HEK293 (cell line): ENCODE results near the gene GNAQ.
A peak's percentile ranks its signal among the peaks of the same experiment; 100 is the strongest.

ENCODE experiments used
- CTCF ChIA-PET: fragments of 350-600 bp; formaldehyde crosslinking; extraction: SDS; loops from one replicate; lab custom pipeline; 2021; ENCODE audit warnings: antibody characterized with exemption; lab: Yijun Ruan, JAX
- POLR2A ChIA-PET: fragments of 300-600 bp; formaldehyde crosslinking; extraction: SDS; loops from one replicate; lab custom pipeline; 2020; ENCODE audit warnings: antibody characterized with exemption, inconsistent platforms; lab: Yijun Ruan, JAX
- H3K27ac ChIP-seq: fragments of 200-500 bp; sonication (Bioruptor generic); 2 replicates; pipeline ENCODE4 v1.5.1; 2014; ENCODE audit warnings: low read depth, low read length, control low read depth, inconsistent platforms; ENCODE audit errors: extremely low read depth
- H3K36me3 ChIP-seq, 2 experiments: fragments of 200-500 bp in 1 of 2; sonication (Bioruptor generic) in 1 of 2; 1 replicate in 1 of 2; 2 replicates in 1 of 2; pipeline ENCODE4 v1.5.1; 2014 to 2017; ENCODE audit warnings: inconsistent platforms in 2 of 2, low read length in 2 of 2; ENCODE audit not compliant: control insufficient read depth in 2 of 2, insufficient read depth in 1 of 2
- H3K4me1 ChIP-seq: fragments of 200-500 bp; sonication (Bioruptor generic); 2 replicates; pipeline ENCODE4 v1.5.1; 2014; ENCODE audit warnings: mild to moderate bottlenecking, low read length, inconsistent platforms; ENCODE audit not compliant: control insufficient read depth, insufficient read depth
- H3K4me3 ChIP-seq: 2 replicates; pipeline ENCODE4 v1.5.1; 2011; ENCODE audit warnings: low read depth, mild to moderate bottlenecking, control low read depth, low read length, moderate library complexity
- H3K9me3 ChIP-seq: fragments of 200-500 bp; sonication (Bioruptor generic); 2 replicates; pipeline ENCODE4 v1.5.1; 2014; ENCODE audit warnings: low read depth, low read length, inconsistent platforms; ENCODE audit not compliant: control insufficient read depth, insufficient read depth
- ATF2 ChIP-seq: fragments of 450-650 bp; formaldehyde crosslinking; IDR thresholded peaks from 2 replicates; pipeline ENCODE4 v1.5.1; 2016; ENCODE audit warnings: missing biosample characterization, missing genetic modification characterization, low read depth
- GLI4 ChIP-seq: fragments of 450-650 bp; formaldehyde crosslinking; IDR thresholded peaks from 2 replicates; pipeline ENCODE4 v1.5.1; 2016; ENCODE audit warnings: missing biosample characterization, missing genetic modification characterization
- PRDM6 ChIP-seq: fragments of 450-650 bp; formaldehyde crosslinking; IDR thresholded peaks from 2 replicates; pipeline ENCODE4 v1.5.1; 2017; ENCODE audit warnings: missing biosample characterization, missing genetic modification characterization
- TRIM28 ChIP-seq: IDR thresholded peaks from 2 replicates; pipeline ENCODE4 v1.6.1; 2011; ENCODE audit warnings: low read length, control low read depth, borderline replicate concordance
- YY1 ChIP-seq: fragments of 450-650 bp; formaldehyde crosslinking; IDR thresholded peaks from 2 replicates; pipeline ENCODE4 v1.5.1; 2018; ENCODE audit warnings: missing biosample characterization, missing genetic modification characterization
- ZNF2 ChIP-seq: fragments of 450-650 bp; formaldehyde crosslinking; IDR thresholded peaks from 2 replicates; pipeline ENCODE4 v1.5.1; 2016; ENCODE audit warnings: missing biosample characterization, missing genetic modification characterization
- ZNF449 ChIP-seq: fragments of 450-650 bp; formaldehyde crosslinking; IDR thresholded peaks from 2 replicates; pipeline ENCODE4 v1.5.1; 2017; ENCODE audit warnings: missing biosample characterization, mild to moderate bottlenecking, missing genetic modification characterization, moderate library complexity
- ZNF639 ChIP-seq: fragments of 450-650 bp; formaldehyde crosslinking; IDR thresholded peaks from 2 replicates; pipeline ENCODE4 v1.5.1; 2016; ENCODE audit warnings: missing biosample characterization, missing genetic modification characterization
- ZNF664 ChIP-seq: fragments of 450-650 bp; formaldehyde crosslinking; IDR thresholded peaks from 2 replicates; pipeline ENCODE4 v1.5.1; 2016; ENCODE audit warnings: missing biosample characterization, missing genetic modification characterization
- ZNF768 ChIP-seq: fragments of 450-650 bp; formaldehyde crosslinking; IDR thresholded peaks from 2 replicates; pipeline ENCODE4 v1.5.1; 2018; ENCODE audit warnings: missing biosample characterization, mild to moderate bottlenecking, missing genetic modification characterization
- ZNF776 ChIP-seq: fragments of 450-650 bp; formaldehyde crosslinking; IDR thresholded peaks from 2 replicates; pipeline ENCODE4 v1.5.0; 2017; ENCODE audit warnings: missing biosample characterization, missing genetic modification characterization, borderline replicate concordance
- ZNF785 ChIP-seq: fragments of 450-650 bp; formaldehyde crosslinking; IDR thresholded peaks from 2 replicates; pipeline ENCODE4 v1.5.1; 2016; ENCODE audit warnings: missing biosample characterization, missing genetic modification characterization

GNAQ gene

GRCh38 chr9:77999231-77999631 is 32.4 kb downstream of the GNAQ start:
- H3K4me1 ChIP-seq: peaks cover 26% of the 10 kb centered on the region
- no peaks in the 10 kb centered on the region for H3K9me3 ChIP-seq
- CTCF ChIA-PET: interaction anchor here (1.0 kb wide), 1 partner anchor 36 kb away, joined by 3 read pairs; no protein-coding TSS in a partner anchor
- POLR2A ChIA-PET: no interaction called here
- no peaks in the 10 kb centered on the region for H3K36me3 ChIP-seq
- no peak for TF ChIP-seq ZNF785 (tag by site-specific recombination)
- TF ChIP-seq PRDM6 (tag by site-specific recombination): peak; percentile 32; the same call in 1 of the 2 replicates
- TF ChIP-seq ATF2 (tag by site-specific recombination): 0 out of 2 replicates have a peak, but pooled peaks have one; percentile 3
- no peak for TF ChIP-seq ZNF449 (tag by site-specific recombination)
- TF ChIP-seq, all 188 proteins: peak for 2
- Histone ChIP-seq H3K27ac (no peak overlapping the region), H3K4me3 (no peak overlapping the region)

- Histone ChIP-seq H3K27ac (no peak overlapping the region; the same call in 1 of the 2 replicates), H3K4me1 (peaks cover 26% of the 10 kb centered on the region), H3K9me3 (no peaks in the 10 kb centered on the region), H3K36me3 (no peaks in the 10 kb centered on the region), H3K4me3 (no peak overlapping the region)
- POLR2A ChIA-PET: no interaction called here
- CTCF ChIA-PET: interaction anchor here (0.6 to 1.9 kb wide), 3 partner anchors 20 to 124 kb away, joined by 3 to 6 read pairs (median 4); no protein-coding TSS in a partner anchor
- TF ChIP-seq GLI4 (tag by site-specific recombination) (no peak), TRIM28 (peak; percentile 3; the same call in 1 of the 2 replicates)
Measured at GRCh38 chr9:77997611-77998284, 33.9 kb downstream of the GNAQ start.

- CTCF ChIA-PET: interaction anchor here (1.0 to 1.9 kb wide), 2 partner anchors 19 to 39 kb away, joined by 4 to 6 read pairs; no protein-coding TSS in a partner anchor
- no peak for TF ChIP-seq ZNF639
- TF ChIP-seq ZNF2 (tag by site-specific recombination): no peak
- no peak for TF ChIP-seq YY1 (tag by site-specific recombination)
- no peak for TF ChIP-seq ZNF776 (tag by site-specific recombination)
- TF ChIP-seq ZNF664: 0 out of 2 replicates have a peak, but pooled peaks have one; percentile 35
- no peak for TF ChIP-seq ZNF768 (tag by site-specific recombination)
- POLR2A ChIA-PET: no interaction called here
- Histone ChIP-seq H3K4me1 (peaks cover 21% of the 10 kb centered on the region), H3K4me3 (no peak overlapping the region), H3K36me3 (peaks cover 0 to 3% of the 10 kb centered on the region in 2 experiments; a peak in 1 of 3 replicates), H3K27ac (no peak overlapping the region), H3K9me3 (no peaks in the 10 kb centered on the region)
Measured at GRCh38 chr9:77996696-77997095, 34.9 kb downstream of the GNAQ start.
